ENCODE data around the gene DNAJC22. TPM values are rescaled to one million over a fixed set of nuclear protein-coding genes. Genes with fewer than 3 reads are reported as not detected.
A peak's percentile ranks its signal among the peaks of the same experiment; 100 is the strongest.

DNAJC22 gene
- total and polyA plus RNA-seq, 9 of the 15 experiments (the other 6 are each of a cell fraction or from before 2014, with no cell fraction given), result 0.10 to 1.2 (median 0.47) TPM

DNA sequence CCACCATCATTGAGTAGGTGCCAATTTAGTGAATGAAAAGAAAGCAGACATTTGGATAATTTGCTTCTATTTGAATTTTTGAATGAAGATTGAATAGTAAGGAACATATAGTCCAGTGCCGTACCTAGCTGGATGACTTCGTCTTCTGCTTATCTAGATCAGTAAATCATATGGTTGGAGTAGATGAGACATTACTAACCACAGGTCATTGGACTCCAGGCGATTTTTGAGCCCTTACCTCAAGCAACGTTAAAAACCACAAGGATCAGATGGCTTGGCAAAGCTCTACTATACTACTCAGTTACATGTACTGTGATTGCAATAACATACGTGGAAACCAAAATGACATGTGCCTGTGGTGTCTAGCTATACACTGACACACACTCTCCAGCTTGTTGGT, 18.9 kb downstream of the DNAJC22 start:
- CTCF ChIA-PET (ENCODE audit: low intra/inter-chr PET ratio), result interaction anchor here (1.1 kb wide), 1 partner anchor 148 kb away, joined by 3 read pairs; no protein-coding TSS in a partner anchor
- FAIRE-seq (peak; percentile 54), ATAC-seq (no peak), DNase-seq (ENCODE audit: extremely low read depth in 1 of 4, low spot score in 3 of 4) (peak; percentile 29 to 60 (median 32))
- Histone ChIP-seq H3K4me1 (replicated peaks in 1 of 2; ENCODE audit: control insufficient read depth in 2 of 2, insufficient read depth in 2 of 2, low read length in 2 of 2) (peaks cover 12 to 25% of the 10 kb centered on the region in 2 experiments; a peak in 3 of 5 replicates), H4K20me1 (replicated peaks; ENCODE audit: control insufficient read depth, insufficient read depth, low read length) (no peaks in the 10 kb centered on the region), H3K36me3 (ENCODE audit: control insufficient read depth, insufficient read depth, low read length) (no peaks in the 10 kb centered on the region), H3K4me3 (no peak overlapping the region), H3K27me3 (ENCODE audit: control insufficient read depth in 2 of 2, insufficient read depth in 2 of 2, low read length in 2 of 2) (no peaks in the 10 kb centered on the region), H3K27ac (ENCODE audit: extremely low read depth, low read depth, low read length) (no peak overlapping the region), H3K4me2 (ENCODE audit: insufficient read depth, low read length) (peak overlapping the region; percentile 6; the same call in 1 of the 2 replicates), H3K9me1 (ENCODE audit: control insufficient read depth, insufficient read depth, low read length) (no peaks in the 10 kb centered on the region), H2AFZ (ENCODE audit: low read depth, low read length) (no peak overlapping the region), H3K79me2 (ENCODE audit: control insufficient read depth, insufficient read depth, low read length) (peaks cover 34% of the 10 kb centered on the region), H3K9ac (ENCODE audit: insufficient read depth in 1 of 2, low read depth in 2 of 2, low read length in 2 of 2) (no peak overlapping the region), H3K9me3 (replicated peaks; ENCODE audit: control insufficient read depth, insufficient read depth, low read depth, low read length) (no peaks in the 10 kb centered on the region)
- BruUV-seq (replicated peaks), result no TSS peak
- intact Hi-C loops (cut with micrococcal nuclease) (loop anchor here (5.0 kb wide), 1 partner anchor 57 kb away; no protein-coding TSS in a partner anchor), in situ Hi-C loops (cut with MboI) (no loop called here)
- 1% methylated on average over 5 of the region's 5 CpGs for WGBS (ENCODE audit: insufficient coverage, low coverage, missing lambda C conversion rate)
- POLR2A ChIA-PET, result interaction anchor here (0.6 to 3.4 kb wide), 9 partner anchors 11 to 376 kb away, joined by 3 to 17 read pairs (median 3); partner anchors contain the start of gene TMBIM6
- TF ChIP-seq FOXJ3 (CRISPR knock-in tag; IDR thresholded peaks at IDR 0.05) (no peak), JUND (IDR thresholded peaks at IDR 0.05; ENCODE audit: borderline replicate concordance, low read depth, low read length) (peak; percentile 45; the same call in 1 of the 2 replicates), JUND (tag; IDR thresholded peaks at IDR 0.05; ENCODE audit: borderline replicate concordance, low read depth, low read length) (peak; percentile 27; the same call in 1 of the 3 replicates), HDAC3 (IDR thresholded peaks at IDR 0.05; ENCODE audit: borderline replicate concordance, partially characterized antibody) (peak; percentile 37), ZKSCAN8 (CRISPR knock-in tag; IDR thresholded peaks at IDR 0.05) (no peak), ZNF778 (CRISPR knock-in tag; IDR thresholded peaks at IDR 0.05) (no peak), ARID1B (IDR thresholded peaks at IDR 0.05) (peak; percentile 73), RB1 (IDR thresholded peaks at IDR 0.05; ENCODE audit: low read depth) (0 out of 2 replicates have a peak, but pooled peaks have one; percentile 10), ZEB2 (IDR thresholded peaks at IDR 0.05) (peak; percentile 67), STAG1 (CRISPR knock-in tag; IDR thresholded peaks at IDR 0.05; ENCODE audit: borderline replicate concordance) (no peak), CBFA2T2 (conservative IDR thresholded peaks at IDR 0.05) (peak; percentile 34), HLTF (IDR thresholded peaks at IDR 0.05) (no peak), ZNF780A (CRISPR knock-in tag; IDR thresholded peaks at IDR 0.05) (no peak), STAT5A (IDR thresholded peaks at IDR 0.05; ENCODE audit: borderline replicate concordance, low read length) (no peak), MTA1 (IDR thresholded peaks at IDR 0.05; ENCODE audit: borderline replicate concordance) (no peak), PRMT5 (CRISPR knock-in tag; IDR thresholded peaks at IDR 0.05) (no peak)
- TF ChIP-seq, protein P1, sequence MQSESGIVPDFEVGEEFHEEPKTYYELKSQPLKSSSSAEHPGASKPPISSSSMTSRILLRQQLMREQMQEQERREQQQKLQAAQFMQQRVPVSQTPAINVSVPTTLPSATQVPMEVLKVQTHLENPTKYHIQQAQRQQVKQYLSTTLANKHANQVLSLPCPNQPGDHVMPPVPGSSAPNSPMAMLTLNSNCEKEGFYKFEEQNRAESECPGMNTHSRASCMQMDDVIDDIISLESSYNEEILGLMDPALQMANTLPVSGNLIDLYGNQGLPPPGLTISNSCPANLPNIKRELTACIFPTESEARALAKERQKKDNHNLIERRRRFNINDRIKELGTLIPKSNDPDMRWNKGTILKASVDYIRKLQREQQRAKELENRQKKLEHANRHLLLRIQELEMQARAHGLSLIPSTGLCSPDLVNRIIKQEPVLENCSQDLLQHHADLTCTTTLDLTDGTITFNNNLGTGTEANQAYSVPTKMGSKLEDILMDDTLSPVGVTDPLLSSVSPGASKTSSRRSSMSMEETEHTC (IDR thresholded peaks at IDR 0.05), result peak; percentile 60
- TF ChIP-seq, protein P2, sequence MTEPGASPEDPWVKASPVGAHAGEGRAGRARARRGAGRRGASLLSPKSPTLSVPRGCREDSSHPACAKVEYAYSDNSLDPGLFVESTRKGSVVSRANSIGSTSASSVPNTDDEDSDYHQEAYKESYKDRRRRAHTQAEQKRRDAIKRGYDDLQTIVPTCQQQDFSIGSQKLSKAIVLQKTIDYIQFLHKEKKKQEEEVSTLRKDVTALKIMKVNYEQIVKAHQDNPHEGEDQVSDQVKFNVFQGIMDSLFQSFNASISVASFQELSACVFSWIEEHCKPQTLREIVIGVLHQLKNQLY (CRISPR knock-in tag; conservative IDR thresholded peaks at IDR 0.05), result no peak
- TF ChIP-seq, protein P3, sequence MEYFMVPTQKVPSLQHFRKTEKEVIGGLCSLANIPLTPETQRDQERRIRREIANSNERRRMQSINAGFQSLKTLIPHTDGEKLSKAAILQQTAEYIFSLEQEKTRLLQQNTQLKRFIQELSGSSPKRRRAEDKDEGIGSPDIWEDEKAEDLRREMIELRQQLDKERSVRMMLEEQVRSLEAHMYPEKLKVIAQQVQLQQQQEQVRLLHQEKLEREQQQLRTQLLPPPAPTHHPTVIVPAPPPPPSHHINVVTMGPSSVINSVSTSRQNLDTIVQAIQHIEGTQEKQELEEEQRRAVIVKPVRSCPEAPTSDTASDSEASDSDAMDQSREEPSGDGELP (CRISPR knock-in tag; IDR thresholded peaks at IDR 0.05; ENCODE audit: borderline replicate concordance), result peak; percentile 35; the same call in 1 of the 2 replicates
- TF ChIP-seq, protein P4, sequence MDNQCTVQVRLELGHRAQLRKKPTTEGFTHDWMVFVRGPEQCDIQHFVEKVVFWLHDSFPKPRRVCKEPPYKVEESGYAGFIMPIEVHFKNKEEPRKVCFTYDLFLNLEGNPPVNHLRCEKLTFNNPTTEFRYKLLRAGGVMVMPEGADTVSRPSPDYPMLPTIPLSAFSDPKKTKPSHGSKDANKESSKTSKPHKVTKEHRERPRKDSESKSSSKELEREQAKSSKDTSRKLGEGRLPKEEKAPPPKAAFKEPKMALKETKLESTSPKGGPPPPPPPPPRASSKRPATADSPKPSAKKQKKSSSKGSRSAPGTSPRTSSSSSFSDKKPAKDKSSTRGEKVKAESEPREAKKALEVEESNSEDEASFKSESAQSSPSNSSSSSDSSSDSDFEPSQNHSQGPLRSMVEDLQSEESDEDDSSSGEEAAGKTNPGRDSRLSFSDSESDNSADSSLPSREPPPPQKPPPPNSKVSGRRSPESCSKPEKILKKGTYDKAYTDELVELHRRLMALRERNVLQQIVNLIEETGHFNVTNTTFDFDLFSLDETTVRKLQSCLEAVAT (IDR thresholded peaks at IDR 0.05), result peak in 1 of 2 experiments; percentile 85; a peak in 2 of 4 replicates
